Measurements from ENCODE around the gene CIC.
"Not testable (repeated sequence)": the region's sequence is repeated elsewhere in the genome, so short reads cannot be mapped to it uniquely, and the experiment has no call there.

The CIC gene

GRCh38 chr19:42327381-42327780, 58.3 kb downstream of the CIC start:
- no peak for TF ChIP-seq CTCF (IDR thresholded peaks at IDR 0.05; ENCODE audit: borderline replicate concordance, insufficient read depth, low read depth, low read length)
- H3K4me3 ChIP-seq (ENCODE audit: low read depth, low read length): no peak overlapping the region

GRCh38 chr19:42328106-42328505, 59.1 kb downstream of the CIC start:
- no peak for TF ChIP-seq CTCF (IDR thresholded peaks at IDR 0.05; ENCODE audit: borderline replicate concordance, insufficient read depth, low read depth, low read length)
- H3K4me3 ChIP-seq (ENCODE audit: low read depth, low read length): no peak overlapping the region

- H3K4me3 ChIP-seq (ENCODE audit: low read depth, low read length): no peak overlapping the region
- no peak for TF ChIP-seq CTCF (IDR thresholded peaks at IDR 0.05; ENCODE audit: borderline replicate concordance, insufficient read depth, low read depth, low read length)
Observed at GRCh38 chr19:42328854-42329253, 59.8 kb downstream of the CIC start.

- TF ChIP-seq CTCF (IDR thresholded peaks at IDR 0.05; ENCODE audit: borderline replicate concordance, insufficient read depth, low read depth, low read length): no peak
- H3K4me3 ChIP-seq (ENCODE audit: low read depth, low read length): no peak overlapping the region
Observed at GRCh38 chr19:42330241-42330711, 61.2 kb downstream of the CIC start.

- H3K4me3 ChIP-seq (ENCODE audit: low read depth, low read length): not testable (repeated sequence)
Observed at GRCh38 chr19:42331333-42331732, 62.3 kb downstream of the CIC start.

- H3K4me3 ChIP-seq (ENCODE audit: low read depth, low read length): no peak overlapping the region
- no peak for TF ChIP-seq CTCF (IDR thresholded peaks at IDR 0.05; ENCODE audit: borderline replicate concordance, insufficient read depth, low read depth, low read length)
Observed at GRCh38 chr19:42332059-42332458, 63.0 kb downstream of the CIC start.

- no peak overlapping the region for H3K4me3 ChIP-seq (ENCODE audit: low read depth, low read length)
- no peak for TF ChIP-seq CTCF (IDR thresholded peaks at IDR 0.05; ENCODE audit: borderline replicate concordance, insufficient read depth, low read depth, low read length)
Observed at GRCh38 chr19:42333018-42333417, 64.0 kb downstream of the CIC start.

All from GM12875 (cell line).